Hepatocyte (in vitro differentiated cells): ENCODE measurements around the gene GNAS. TPM values are rescaled to one million over a fixed set of nuclear protein-coding genes. Genes with fewer than 3 reads are reported as not detected.

Experiments used
- DNase-seq: peaks from one replicate; pipeline ENCODE4 v3.0.0-alpha.2; 2016; ENCODE audit warnings: low spot score
- H2AFZ ChIP-seq: fragments of 200-600 bp; sonication (generic); 2 replicates; pipeline ENCODE4 v1.6.0; 2016; ENCODE audit warnings: antibody characterized with exemption, mild to moderate bottlenecking
- H3K27ac ChIP-seq: fragments of 200-600 bp; sonication (generic); 2 replicates; pipeline ENCODE4 v1.5.1; 2016; ENCODE audit warnings: mild to moderate bottlenecking
- H3K27me3 ChIP-seq: fragments of 200-600 bp; sonication (generic); 2 replicates; pipeline ENCODE4 v1.6.1; 2016
- H3K36me3 ChIP-seq: fragments of 200-600 bp; sonication (generic); replicated peaks from 2 replicates; pipeline ENCODE4 v1.5.1; 2016; ENCODE audit warnings: low read depth; ENCODE audit not compliant: insufficient read depth
- H3K4me1 ChIP-seq: fragments of 200-600 bp; sonication (generic); 2 replicates; pipeline ENCODE4 v1.5.1; 2016; ENCODE audit warnings: mild to moderate bottlenecking, moderate library complexity; ENCODE audit not compliant: insufficient read depth
- H3K4me2 ChIP-seq: fragments of 200-600 bp; sonication (generic); 2 replicates; pipeline ENCODE4 v1.6.0; 2016
- H3K4me3 ChIP-seq: fragments of 200-600 bp; sonication (generic); 2 replicates; pipeline ENCODE4 v1.5.1; 2016; ENCODE audit warnings: mild to moderate bottlenecking
- H3K79me2 ChIP-seq: fragments of 200-600 bp; sonication (generic); 2 replicates; pipeline ENCODE4 v1.6.0; 2017; ENCODE audit warnings: mild to moderate bottlenecking
- H3K9me2 ChIP-seq: fragments of 200-600 bp; sonication (generic); replicated peaks from 2 replicates; pipeline ENCODE4 v1.6.0; 2017; ENCODE audit warnings: mild to moderate bottlenecking; ENCODE audit not compliant: insufficient read depth
- H3K9me3 ChIP-seq: fragments of 200-600 bp; sonication (generic); 2 replicates; pipeline ENCODE4 v1.5.1; 2016; ENCODE audit warnings: low read depth, mild to moderate bottlenecking
- H4K20me1 ChIP-seq: fragments of 200-600 bp; sonication (generic); 2 replicates; pipeline ENCODE4 v1.6.0; 2016; ENCODE audit warnings: mild to moderate bottlenecking; ENCODE audit not compliant: insufficient read depth, poor library complexity, severe bottlenecking
- EZH2 ChIP-seq: fragments of 200-600 bp; sonication (generic); IDR thresholded peaks from 2 replicates; pipeline ENCODE4 v1.6.1; 2016; ENCODE audit warnings: antibody characterized with exemption, mild to moderate bottlenecking, borderline replicate concordance
- EZH2phosphoT487 ChIP-seq: fragments of 200-600 bp; sonication (generic); IDR thresholded peaks from one replicate; pipeline ENCODE4 v1.6.1; 2018; ENCODE audit warnings: antibody characterized with exemption, mild to moderate bottlenecking, low read depth, moderate library complexity; ENCODE audit not compliant: unreplicated experiment, severe bottlenecking
- WGBS: methylation state at CpG from one replicate; pipeline ENCODE4 v1.1.6; 2016; ENCODE audit warnings: low lambda C conversion rate; ENCODE audit errors: missing lambda C conversion rate; 5-methylcytosine and 5-hydroxymethylcytosine counted together
- polyA plus RNA-seq: library from polyadenylated mRNA; unstranded; fragments of >200 nt; fragmentation: Nextera tagmentation; extraction: Ambion mirVana; gene quantifications from 2 replicates; pipeline ENCODE4 v1.2.1, GENCODE V29; 2016
- total RNA-seq: library from RNA; depleted of rRNA; stranded (reverse); fragments of >200 nt; gene quantifications from 2 replicates; pipeline ENCODE4 v1.2.3, GENCODE V29; 2014
- TF ChIP-seq, protein P1 (sequence below): fragments of 200-600 bp; sonication (generic); IDR thresholded peaks from 2 replicates; pipeline ENCODE4 v1.5.1; 2016; ENCODE audit warnings: antibody characterized with exemption, mild to moderate bottlenecking; ENCODE audit not compliant: poor library complexity

Gene GNAS
- total and polyA plus RNA-seq, 2 experiments from 2014 or later = 897 to 1,649 TPM

GRCh38 chr20:58829531-58829941, 23.0 kb upstream of the GNAS start:
- no peaks in the 10 kb centered on the region for H3K4me1 ChIP-seq
- no peaks in the 10 kb centered on the region for H3K27me3 ChIP-seq
- no peaks in the 10 kb centered on the region for H3K36me3 ChIP-seq
- H3K4me2 ChIP-seq = no peak overlapping the region
- no peaks in the 10 kb centered on the region for H3K9me2 ChIP-seq
- H4K20me1 ChIP-seq = no peaks in the 10 kb centered on the region
- WGBS = 82% methylated on average over 6 of the region's 6 CpGs
- no peak overlapping the region for H3K27ac ChIP-seq
- peaks cover 2% of the 10 kb centered on the region for H3K79me2 ChIP-seq
- DNase-seq = no peak
- H3K9me3 ChIP-seq = no peaks in the 10 kb centered on the region
- no peak for TF ChIP-seq EZH2phosphoT487
- TF ChIP-seq EZH2 = no peak
- TF ChIP-seq, protein P1, sequence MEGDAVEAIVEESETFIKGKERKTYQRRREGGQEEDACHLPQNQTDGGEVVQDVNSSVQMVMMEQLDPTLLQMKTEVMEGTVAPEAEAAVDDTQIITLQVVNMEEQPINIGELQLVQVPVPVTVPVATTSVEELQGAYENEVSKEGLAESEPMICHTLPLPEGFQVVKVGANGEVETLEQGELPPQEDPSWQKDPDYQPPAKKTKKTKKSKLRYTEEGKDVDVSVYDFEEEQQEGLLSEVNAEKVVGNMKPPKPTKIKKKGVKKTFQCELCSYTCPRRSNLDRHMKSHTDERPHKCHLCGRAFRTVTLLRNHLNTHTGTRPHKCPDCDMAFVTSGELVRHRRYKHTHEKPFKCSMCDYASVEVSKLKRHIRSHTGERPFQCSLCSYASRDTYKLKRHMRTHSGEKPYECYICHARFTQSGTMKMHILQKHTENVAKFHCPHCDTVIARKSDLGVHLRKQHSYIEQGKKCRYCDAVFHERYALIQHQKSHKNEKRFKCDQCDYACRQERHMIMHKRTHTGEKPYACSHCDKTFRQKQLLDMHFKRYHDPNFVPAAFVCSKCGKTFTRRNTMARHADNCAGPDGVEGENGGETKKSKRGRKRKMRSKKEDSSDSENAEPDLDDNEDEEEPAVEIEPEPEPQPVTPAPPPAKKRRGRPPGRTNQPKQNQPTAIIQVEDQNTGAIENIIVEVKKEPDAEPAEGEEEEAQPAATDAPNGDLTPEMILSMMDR = no peak
- no peak overlapping the region for H3K4me3 ChIP-seq
- no peak overlapping the region for H2AFZ ChIP-seq

GRCh38 chr20:58832457-58832856, 20.1 kb upstream of the GNAS start:
- no peaks in the 10 kb centered on the region for H3K4me1 ChIP-seq
- no peak for DNase-seq
- no peak overlapping the region for H3K4me3 ChIP-seq
- H3K79me2 ChIP-seq = peaks cover 2% of the 10 kb centered on the region
- no peaks in the 10 kb centered on the region for H3K9me3 ChIP-seq
- H3K9me2 ChIP-seq = no peaks in the 10 kb centered on the region
- no peak overlapping the region for H3K27ac ChIP-seq
- TF ChIP-seq EZH2phosphoT487 (no peak), EZH2 (no peak)
- TF ChIP-seq, protein P1 = no peak
- peaks cover 5% of the 10 kb centered on the region for H3K27me3 ChIP-seq
- no peak overlapping the region for H2AFZ ChIP-seq
- H4K20me1 ChIP-seq = no peaks in the 10 kb centered on the region
- no peaks in the 10 kb centered on the region for H3K36me3 ChIP-seq
- no peak overlapping the region for H3K4me2 ChIP-seq
- 61% methylated on average over 4 of the region's 4 CpGs for WGBS

DNA sequence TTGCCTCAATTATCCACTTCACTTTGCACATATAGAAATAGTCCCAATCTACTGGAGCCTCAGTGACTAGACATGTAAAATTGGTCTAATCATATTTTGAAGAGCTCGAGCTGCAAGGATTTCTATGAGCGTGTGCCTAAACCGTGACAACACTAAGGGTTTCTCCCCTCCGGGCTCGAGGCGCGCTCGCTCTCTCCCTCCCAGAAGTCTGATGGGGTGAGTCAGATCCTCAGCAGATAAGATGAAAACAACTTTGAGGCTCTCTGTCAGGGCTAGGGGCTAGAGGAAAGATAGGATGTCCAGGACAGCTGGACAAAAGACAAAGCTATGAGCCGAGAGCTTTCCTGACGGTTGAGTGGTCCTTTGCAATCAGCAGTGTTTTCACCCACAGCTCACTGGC, 18.6 kb upstream of the GNAS start:
- WGBS = 73% methylated on average over 10 of the region's 10 CpGs
- Histone ChIP-seq H3K27me3 (peaks cover 12% of the 10 kb centered on the region), H3K36me3 (no peaks in the 10 kb centered on the region), H3K4me2 (no peak overlapping the region), H3K79me2 (peaks cover 2% of the 10 kb centered on the region), H4K20me1 (no peaks in the 10 kb centered on the region), H3K27ac (no peak overlapping the region), H3K4me3 (no peak overlapping the region), H2AFZ (no peak overlapping the region), H3K4me1 (no peaks in the 10 kb centered on the region), H3K9me2 (no peaks in the 10 kb centered on the region), H3K9me3 (no peaks in the 10 kb centered on the region)
- TF ChIP-seq, protein P1 = no peak
- DNase-seq = no peak

GRCh38 chr20:58835231-58835630, 17.3 kb upstream of the GNAS start:
- Histone ChIP-seq H3K36me3 (no peaks in the 10 kb centered on the region), H3K27ac (no peak overlapping the region), H3K4me3 (no peak overlapping the region), H3K9me3 (no peaks in the 10 kb centered on the region), H2AFZ (no peak overlapping the region), H4K20me1 (no peaks in the 10 kb centered on the region), H3K4me1 (no peaks in the 10 kb centered on the region), H3K4me2 (no peak overlapping the region), H3K27me3 (peaks cover 25% of the 10 kb centered on the region), H3K9me2 (no peaks in the 10 kb centered on the region), H3K79me2 (peaks cover 2% of the 10 kb centered on the region)
- no peak for DNase-seq
- WGBS = 87% methylated on average over 2 of the region's 2 CpGs
- TF ChIP-seq, protein P1 = no peak
- no peak for TF ChIP-seq EZH2
- no peak for TF ChIP-seq EZH2phosphoT487
